Immature natural killer cell (primary cell): ENCODE measurements around the gene LPCAT2. TPM values are rescaled to one million over a fixed set of nuclear protein-coding genes. Genes with fewer than 3 reads are reported as not detected.

Source experiments
- DNase-seq, 3 donors: peaks; one replicate each; pipeline ENCODE4 v3.0.0; 2022; ENCODE audit warnings: mixed read lengths in 1 of 3
- H3K27ac Mint-ChIP-seq, 6 donors: one replicate each; pipeline ENCODE4 v1.8.0; 2020; ENCODE audit warnings: mixed read lengths in 6 of 6, mild to moderate bottlenecking in 5 of 6, inconsistent platforms in 4 of 6, moderate library complexity in 3 of 6
- H3K27me3 Mint-ChIP-seq, 3 donors: one replicate each; pipeline ENCODE4 v1.8.0; 2020 to 2021; ENCODE audit warnings: low read depth in 3 of 3, mild to moderate bottlenecking in 3 of 3, mixed read lengths in 3 of 3, moderate library complexity in 3 of 3, inconsistent platforms in 1 of 3
- H3K36me3 Mint-ChIP-seq, 3 donors: one replicate each; pipeline ENCODE4 v1.8.0; 2020; ENCODE audit warnings: mixed read lengths in 3 of 3, inconsistent platforms in 2 of 3, mild to moderate bottlenecking in 2 of 3
- H3K4me1 Mint-ChIP-seq, 2 donors: one replicate each; pipeline ENCODE4 v1.8.0; 2020; ENCODE audit warnings: inconsistent platforms in 2 of 2, mild to moderate bottlenecking in 2 of 2, mixed read lengths in 2 of 2, moderate library complexity in 1 of 2
- H3K4me3 Mint-ChIP-seq, 5 donors: one replicate each; pipeline ENCODE4 v1.8.0; 2020; ENCODE audit warnings: mild to moderate bottlenecking in 5 of 5, mixed read lengths in 5 of 5, inconsistent platforms in 3 of 5, moderate library complexity in 3 of 5
- H3K9me3 Mint-ChIP-seq, 6 donors: one replicate each; pipeline ENCODE4 v1.8.0; 2020; ENCODE audit warnings: mild to moderate bottlenecking in 6 of 6, mixed read lengths in 6 of 6, inconsistent platforms in 4 of 6, moderate library complexity in 3 of 6
- polyA plus RNA-seq, 3 donors: library from polyadenylated mRNA; unstranded; fragments of 300-500 nt; fragmentation: Illumina TruSeq; gene quantifications; one replicate each; pipeline ENCODE4 v1.2.3, GENCODE V29; 2021

The LPCAT2 gene
- polyA plus RNA-seq: 1 to 10 TPM in 2 of 3 donors, under 1 TPM in 1; 0.72 to 3.3 (median 2.6) TPM

- H3K36me3 Mint-ChIP-seq: peaks cover 0 to 6% (median 6%) of the 10 kb centered on the region in 3 donors
- DNase-seq: peak in 2 of 3 donors; percentile 6 to 7
- H3K9me3 Mint-ChIP-seq: peaks cover 0 to 15% (median 7%) of the 10 kb centered on the region in 6 donors
- H3K4me1 Mint-ChIP-seq: peaks cover 10 to 11% of the 10 kb centered on the region in 2 donors
- peak within 1 kb of the TSS in 4 of 5 donors; percentile 58 to 73 (median 62) for H3K4me3 Mint-ChIP-seq
- no peak within 1 kb of the TSS for H3K27ac Mint-ChIP-seq
- peaks cover 10 to 34% (median 22%) of the 10 kb centered on the region in 3 donors for H3K27me3 Mint-ChIP-seq
These were observed at the start of gene LPCAT2 for GRCh38 chr16:55508941-55509931. Gene LPCAT2, plus strand, starts transcription at chr16:55509072. Its CDS starts 110 bp downstream, at chr16:55509182.

GRCh38 chr16:55462241-55462640 is 46.6 kb upstream of the LPCAT2 start:
- Mint-ChIP-seq H3K27ac (no peak overlapping the region), H3K27me3 (peaks cover 0 to 8% (median 1%) of the 10 kb centered on the region in 3 donors), H3K4me3 (no peak overlapping the region), H3K9me3 (no peaks in the 10 kb centered on the region), H3K4me1 (no peaks in the 10 kb centered on the region), H3K36me3 (no peaks in the 10 kb centered on the region)
- DNase-seq: no peak

- peaks cover 0 to 4% (median 1%) of the 10 kb centered on the region in 3 donors for H3K27me3 Mint-ChIP-seq
- no peak overlapping the region for H3K4me3 Mint-ChIP-seq
- no peaks in the 10 kb centered on the region for H3K4me1 Mint-ChIP-seq
- H3K27ac Mint-ChIP-seq: no peak overlapping the region
- no peaks in the 10 kb centered on the region for H3K9me3 Mint-ChIP-seq
- H3K36me3 Mint-ChIP-seq: no peaks in the 10 kb centered on the region
- DNase-seq: no peak
These were observed 44.5 kb upstream of the LPCAT2 start for GRCh38 chr16:55464375-55464774.

GRCh38 chr16:55465077-55465896 is 43.6 kb upstream of the LPCAT2 start:
- Mint-ChIP-seq H3K4me3 (no peak overlapping the region), H3K27ac (no peak overlapping the region), H3K27me3 (peaks cover 0 to 2% (median 1%) of the 10 kb centered on the region in 3 donors), H3K36me3 (no peaks in the 10 kb centered on the region), H3K4me1 (no peaks in the 10 kb centered on the region), H3K9me3 (no peaks in the 10 kb centered on the region)
- DNase-seq: peak; percentile 59 to 73 (median 69)

GRCh38 chr16:55466209-55466608 is 42.7 kb upstream of the LPCAT2 start:
- DNase-seq: no peak
- Mint-ChIP-seq H3K9me3 (no peaks in the 10 kb centered on the region), H3K36me3 (no peaks in the 10 kb centered on the region), H3K27ac (no peak overlapping the region), H3K27me3 (peaks cover 0 to 3% (median 2%) of the 10 kb centered on the region in 3 donors), H3K4me3 (no peak overlapping the region), H3K4me1 (no peaks in the 10 kb centered on the region)

- Mint-ChIP-seq H3K4me3 (no peak overlapping the region), H3K4me1 (no peaks in the 10 kb centered on the region), H3K36me3 (no peaks in the 10 kb centered on the region), H3K27me3 (peaks cover 0 to 4% (median 3%) of the 10 kb centered on the region in 3 donors), H3K27ac (no peak overlapping the region), H3K9me3 (no peaks in the 10 kb centered on the region)
- DNase-seq: no peak
These were observed 41.0 kb upstream of the LPCAT2 start for GRCh38 chr16:55467898-55468297.

- no peaks in the 10 kb centered on the region for H3K4me1 Mint-ChIP-seq
- no peaks in the 10 kb centered on the region for H3K36me3 Mint-ChIP-seq
- peaks cover 0 to 4% (median 3%) of the 10 kb centered on the region in 3 donors for H3K27me3 Mint-ChIP-seq
- no peak overlapping the region for H3K27ac Mint-ChIP-seq
- H3K9me3 Mint-ChIP-seq: no peaks in the 10 kb centered on the region
- no peak overlapping the region for H3K4me3 Mint-ChIP-seq
- DNase-seq: no peak
These were observed 40.4 kb upstream of the LPCAT2 start for GRCh38 chr16:55468352-55468990.

GRCh38 chr16:55469821-55470532 is 38.9 kb upstream of the LPCAT2 start:
- Mint-ChIP-seq H3K9me3 (no peaks in the 10 kb centered on the region), H3K4me1 (no peaks in the 10 kb centered on the region), H3K36me3 (no peaks in the 10 kb centered on the region), H3K27ac (no peak overlapping the region), H3K27me3 (peaks cover 0 to 8% (median 3%) of the 10 kb centered on the region in 3 donors), H3K4me3 (no peak overlapping the region)
- DNase-seq: no peak

- no peak overlapping the region for H3K4me3 Mint-ChIP-seq
These were observed 38.1 kb upstream of the LPCAT2 start for GRCh38 chr16:55470533-55471371.

GRCh38 chr16:55471448-55472097 is 37.3 kb upstream of the LPCAT2 start:
- H3K27ac Mint-ChIP-seq: no peak overlapping the region
- no peak for DNase-seq
- no peaks in the 10 kb centered on the region for H3K4me1 Mint-ChIP-seq
- no peaks in the 10 kb centered on the region for H3K9me3 Mint-ChIP-seq
- no peak overlapping the region for H3K4me3 Mint-ChIP-seq
- H3K27me3 Mint-ChIP-seq: peaks cover 0 to 8% (median 3%) of the 10 kb centered on the region in 3 donors
- no peaks in the 10 kb centered on the region for H3K36me3 Mint-ChIP-seq

More at GRCh38 chr16:55470533-55471371, 38.1 kb upstream of the LPCAT2 start:
- H3K27ac Mint-ChIP-seq: no peak overlapping the region
- H3K27me3 Mint-ChIP-seq: peaks cover 0 to 8% (median 3%) of the 10 kb centered on the region in 3 donors
- H3K36me3 Mint-ChIP-seq: no peaks in the 10 kb centered on the region
- H3K9me3 Mint-ChIP-seq: no peaks in the 10 kb centered on the region
- DNase-seq: no peak
- H3K4me1 Mint-ChIP-seq: no peaks in the 10 kb centered on the region

- H3K4me1 Mint-ChIP-seq: no peaks in the 10 kb centered on the region
- H3K9me3 Mint-ChIP-seq: no peaks in the 10 kb centered on the region
- H3K4me3 Mint-ChIP-seq: no peak overlapping the region
- no peaks in the 10 kb centered on the region for H3K36me3 Mint-ChIP-seq
- DNase-seq: no peak
- peaks cover 0 to 13% (median 3%) of the 10 kb centered on the region in 3 donors for H3K27me3 Mint-ChIP-seq
- H3K27ac Mint-ChIP-seq: no peak overlapping the region
These were observed 35.3 kb upstream of the LPCAT2 start for GRCh38 chr16:55473587-55473986.

- no peak overlapping the region for H3K4me3 Mint-ChIP-seq
- no peak overlapping the region for H3K27ac Mint-ChIP-seq
- H3K27me3 Mint-ChIP-seq: peaks cover 2 to 17% (median 3%) of the 10 kb centered on the region in 3 donors
- no peaks in the 10 kb centered on the region for H3K4me1 Mint-ChIP-seq
- H3K36me3 Mint-ChIP-seq: no peaks in the 10 kb centered on the region
- no peak for DNase-seq
- H3K9me3 Mint-ChIP-seq: no peaks in the 10 kb centered on the region
These were observed 34.1 kb upstream of the LPCAT2 start for GRCh38 chr16:55474821-55475220.
